Measurements from ENCODE around the gene GMPPA. TPM values are rescaled to one million over a fixed set of nuclear protein-coding genes. Genes with fewer than 3 reads are reported as not detected.

GMPPA gene
- total RNA-seq, 1 donor from 2014 or later = 29.9 TPM

GRCh38 chr2:219453671-219454590 lies 44.8 kb upstream of the GMPPA start:
- ATAC-seq (no peak), DNase-seq (peak; percentile 45)
- intact Hi-C loops (cut with DNase I) = no loop called here
- no peak for TF ChIP-seq CTCF (IDR thresholded peaks at IDR 0.05)
- Histone ChIP-seq H3K27me3 (ENCODE audit: low read depth) (peaks cover 35% of the 10 kb centered on the region), H3K9me3 (no peaks in the 10 kb centered on the region), H3K4me1 (no peaks in the 10 kb centered on the region), H3K4me3 (no peak overlapping the region), H3K36me3 (no peaks in the 10 kb centered on the region), H3K27ac (peak overlapping the region; percentile 49)

- intact Hi-C loops (cut with DNase I) = no loop called here
- no peaks in the 10 kb centered on the region for H3K9me3 ChIP-seq
- H3K36me3 ChIP-seq = no peaks in the 10 kb centered on the region
- peaks cover 33% of the 10 kb centered on the region for H3K27me3 ChIP-seq (ENCODE audit: low read depth)
- H3K4me1 ChIP-seq = peaks cover 4% of the 10 kb centered on the region
- H3K4me3 ChIP-seq = no peak overlapping the region
- DNase-seq = no peak
- TF ChIP-seq CTCF (IDR thresholded peaks at IDR 0.05) = no peak
- no peak for ATAC-seq
- no peak overlapping the region for H3K27ac ChIP-seq
Measured at GRCh38 chr2:219455581-219455980, 43.1 kb upstream of the GMPPA start.

- Histone ChIP-seq H3K4me3 (no peak overlapping the region), H3K27me3 (ENCODE audit: low read depth) (peaks cover 23% of the 10 kb centered on the region), H3K36me3 (no peaks in the 10 kb centered on the region), H3K9me3 (no peaks in the 10 kb centered on the region), H3K4me1 (peaks cover 4% of the 10 kb centered on the region), H3K27ac (no peak overlapping the region)
- intact Hi-C loops (cut with DNase I) = no loop called here
- ATAC-seq = no peak
- TF ChIP-seq CTCF (IDR thresholded peaks at IDR 0.05) = peak; percentile 13
- no peak for DNase-seq
Measured at GRCh38 chr2:219457784-219458369, 40.8 kb upstream of the GMPPA start.

GRCh38 chr2:219458996-219459395 lies 39.7 kb upstream of the GMPPA start:
- ATAC-seq (no peak), DNase-seq (no peak)
- Histone ChIP-seq H3K27ac (no peak overlapping the region), H3K27me3 (ENCODE audit: low read depth) (peaks cover 19% of the 10 kb centered on the region), H3K4me1 (peaks cover 4% of the 10 kb centered on the region), H3K4me3 (no peak overlapping the region), H3K9me3 (no peaks in the 10 kb centered on the region), H3K36me3 (no peaks in the 10 kb centered on the region)
- TF ChIP-seq CTCF (IDR thresholded peaks at IDR 0.05) = no peak
- intact Hi-C loops (cut with DNase I) = no loop called here

- intact Hi-C loops (cut with DNase I) = no loop called here
- ATAC-seq = peak; percentile 65 to 78
- H3K9me3 ChIP-seq = no peaks in the 10 kb centered on the region
- peak; percentile 87 for TF ChIP-seq CTCF (IDR thresholded peaks at IDR 0.05)
- H3K4me3 ChIP-seq = no peak overlapping the region
- peaks cover 17% of the 10 kb centered on the region for H3K27me3 ChIP-seq (ENCODE audit: low read depth)
- peaks cover 4% of the 10 kb centered on the region for H3K4me1 ChIP-seq
- no peaks in the 10 kb centered on the region for H3K36me3 ChIP-seq
- peak; percentile 63 for DNase-seq
- H3K27ac ChIP-seq = no peak overlapping the region
Measured at GRCh38 chr2:219459460-219460311, 39.0 kb upstream of the GMPPA start.
